HG03558 (cell line): ENCODE results near the gene DOCK6.
"Not testable (repeated sequence)": the region's sequence is repeated elsewhere in the genome, so short reads cannot be mapped to it uniquely, and the experiment has no call there.

Source experiments
- ATAC-seq: cut with Tn5 transposase; IDR thresholded peaks from one replicate; pipeline ENCODE4 v1.9.1; 2021; ENCODE audit warnings: moderate number of reproducible peaks; ENCODE audit not compliant: unreplicated experiment; ENCODE audit errors: extremely low read depth

DOCK6 gene

GRCh38 chr19:11200931-11201330, 61.4 kb downstream of the DOCK6 start:
- no peak for ATAC-seq

GRCh38 chr19:11200015-11200574, 62.2 kb downstream of the DOCK6 start:
- ATAC-seq = no peak

GRCh38 chr19:11199517-11199916, 62.8 kb downstream of the DOCK6 start:
- ATAC-seq = no peak

- ATAC-seq = no peak
These were observed 63.4 kb downstream of the DOCK6 start for GRCh38 chr19:11198769-11199424.

GRCh38 chr19:11198175-11198534, 64.2 kb downstream of the DOCK6 start:
- no peak for ATAC-seq

DNA sequence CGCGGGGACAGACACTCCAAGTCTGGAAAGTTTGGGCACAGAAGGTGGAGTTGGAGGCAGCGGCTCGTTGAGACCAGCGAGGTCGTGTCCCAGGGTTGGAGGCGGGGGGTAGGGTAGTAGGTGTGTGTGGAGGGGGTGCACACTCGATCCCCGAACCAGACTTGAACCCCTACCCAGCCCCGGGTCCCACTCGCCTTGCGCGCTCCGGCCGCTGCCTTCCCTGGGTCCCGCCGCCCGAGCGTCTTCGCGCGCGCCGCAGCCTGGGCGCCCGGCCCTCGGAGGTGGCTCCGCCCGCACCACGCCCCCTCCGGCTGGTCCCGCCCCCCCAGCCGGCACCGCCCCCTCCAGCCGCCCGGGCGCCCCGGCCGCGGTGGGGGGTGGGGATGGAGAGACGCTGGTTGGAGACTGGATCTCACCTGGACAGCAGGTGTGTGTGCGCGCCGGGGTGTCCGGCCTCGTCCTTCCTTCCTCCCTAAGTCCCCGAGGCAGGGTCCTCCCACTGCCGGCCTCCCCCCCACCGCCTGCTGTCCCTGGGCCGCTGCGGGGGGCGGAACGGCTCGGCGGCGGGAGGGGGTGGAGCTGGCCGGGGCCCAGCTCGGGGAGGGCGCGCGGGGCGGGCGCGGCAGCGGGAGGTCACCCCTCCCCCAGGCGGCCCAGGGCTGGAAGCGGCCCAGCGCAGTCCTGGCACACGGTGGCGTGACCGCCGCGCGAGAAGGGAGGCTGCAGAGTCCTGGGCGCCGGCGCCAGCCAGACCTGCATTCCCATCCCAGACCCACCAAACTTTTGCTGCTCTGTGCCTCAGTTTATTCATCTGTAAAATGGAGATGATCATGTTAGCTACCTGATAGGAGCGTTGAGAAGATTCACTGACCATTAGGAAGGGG, 64.8 kb downstream of the DOCK6 start, which contains the start of gene KANK2:
Gene KANK2 (minus strand): TSS at position 255 of the 884 bp plus-strand sequence. CDS start 3,034 bp downstream, outside the sequence.
- ATAC-seq = no peak

DNA sequence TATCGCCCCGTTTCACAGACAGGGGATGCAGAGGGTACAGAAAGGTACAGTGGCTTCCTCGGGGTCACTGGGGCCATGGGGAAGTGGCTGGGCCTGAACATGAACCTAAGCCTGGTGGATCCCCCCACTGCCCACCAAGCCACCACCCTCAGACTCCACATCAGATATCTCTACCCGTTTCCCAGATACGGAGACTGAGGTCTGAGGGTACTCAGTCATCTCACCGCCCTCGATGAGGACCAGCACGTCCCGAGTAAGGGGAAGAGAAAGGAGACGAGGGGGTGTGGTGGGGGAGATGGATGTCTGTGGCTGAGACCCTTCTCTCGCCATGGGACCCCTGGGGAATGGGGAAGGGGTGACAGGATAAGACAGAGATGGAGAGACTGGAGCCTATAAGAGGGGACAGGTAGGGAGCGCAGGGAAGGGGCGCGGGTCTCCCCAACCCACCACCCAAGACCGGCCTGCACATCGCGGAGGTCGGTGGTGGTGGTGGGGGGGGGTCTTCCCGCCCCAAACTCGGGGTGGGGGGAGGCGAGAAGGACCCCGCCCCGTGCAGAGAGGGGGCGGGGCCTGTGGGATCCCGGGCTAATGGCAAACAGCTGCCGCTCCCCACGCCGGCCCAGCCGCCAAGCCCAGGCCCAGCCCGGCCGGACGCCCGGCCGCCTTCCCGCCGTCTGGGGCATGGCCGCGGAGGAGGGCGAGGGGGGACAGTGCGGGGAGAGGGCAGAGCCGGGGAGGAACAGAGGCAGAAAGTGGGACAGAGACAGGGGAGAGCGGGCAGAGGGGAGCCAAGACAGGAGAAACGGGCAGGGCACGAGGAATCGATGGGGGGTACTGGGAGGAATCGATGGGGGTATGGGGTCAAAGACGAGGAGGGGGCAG, 65.7 kb downstream of the DOCK6 start:
- ATAC-seq = no peak

DNA sequence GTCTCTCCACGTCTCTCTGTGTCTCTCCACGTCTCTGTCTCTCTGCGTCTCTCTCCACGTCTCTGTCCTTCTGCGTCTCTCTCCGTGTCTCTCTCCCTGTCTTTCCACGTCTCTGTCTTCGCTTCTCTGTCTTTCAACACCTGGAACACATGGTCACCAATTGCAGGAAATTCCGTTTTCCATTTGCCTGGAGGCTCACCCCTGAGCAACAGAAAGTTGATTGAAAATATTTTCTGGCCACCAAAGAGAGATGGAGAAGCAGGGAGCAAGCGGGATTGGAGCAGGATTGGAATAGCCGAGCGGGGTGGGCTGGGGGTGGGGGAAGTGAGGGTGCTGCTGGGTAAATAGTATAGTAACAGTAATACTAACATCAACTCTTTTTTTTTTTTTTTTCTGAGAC, 66.6 kb downstream of the DOCK6 start:
- ATAC-seq = no peak

DNA sequence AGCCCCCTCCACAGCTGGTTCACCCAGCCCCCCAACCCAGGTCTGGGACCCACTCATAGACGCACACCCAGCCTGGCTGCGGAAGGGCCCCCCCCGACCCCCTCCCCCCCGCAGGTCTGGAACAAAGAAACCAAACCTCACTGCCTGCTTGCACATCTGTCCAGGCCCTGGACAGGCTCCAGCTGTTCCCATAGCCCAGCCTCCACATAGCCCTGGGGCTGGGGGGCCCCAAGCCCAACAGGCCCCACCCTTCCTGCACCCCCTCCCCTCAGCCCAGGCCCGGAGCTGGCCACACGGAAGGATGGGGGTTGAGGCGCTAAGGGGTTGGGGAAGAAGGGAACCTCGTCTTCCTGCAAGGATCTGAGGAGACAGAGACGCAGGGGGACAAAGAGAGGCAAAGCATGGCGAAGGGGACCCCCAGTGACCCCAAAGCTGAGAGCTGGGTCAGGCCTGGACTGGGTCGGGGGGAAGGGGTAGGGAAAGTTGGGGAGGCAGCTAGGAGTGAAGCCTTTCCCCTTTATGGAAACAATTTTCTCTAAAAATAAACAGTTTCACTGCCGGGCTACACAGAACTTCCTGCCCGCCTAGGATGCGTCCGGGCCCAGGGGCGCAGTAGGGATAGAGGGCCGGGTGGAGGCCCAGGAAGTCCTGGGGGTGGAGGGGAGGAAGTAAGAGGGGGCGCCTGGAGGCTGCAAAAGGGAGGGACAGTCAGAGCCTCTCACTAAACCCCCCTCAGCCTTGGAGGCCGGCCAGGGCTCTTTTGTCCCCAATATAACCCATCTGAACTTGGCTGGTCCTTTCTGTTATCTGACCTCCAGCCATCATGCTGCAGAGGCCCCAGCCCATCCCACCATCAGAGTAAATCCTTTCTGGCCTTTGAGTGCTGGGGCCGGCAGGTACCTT, 67.4 kb downstream of the DOCK6 start:
- ATAC-seq = no peak

GRCh38 chr19:11194173-11194572, 68.2 kb downstream of the DOCK6 start:
- ATAC-seq = no peak

DNA sequence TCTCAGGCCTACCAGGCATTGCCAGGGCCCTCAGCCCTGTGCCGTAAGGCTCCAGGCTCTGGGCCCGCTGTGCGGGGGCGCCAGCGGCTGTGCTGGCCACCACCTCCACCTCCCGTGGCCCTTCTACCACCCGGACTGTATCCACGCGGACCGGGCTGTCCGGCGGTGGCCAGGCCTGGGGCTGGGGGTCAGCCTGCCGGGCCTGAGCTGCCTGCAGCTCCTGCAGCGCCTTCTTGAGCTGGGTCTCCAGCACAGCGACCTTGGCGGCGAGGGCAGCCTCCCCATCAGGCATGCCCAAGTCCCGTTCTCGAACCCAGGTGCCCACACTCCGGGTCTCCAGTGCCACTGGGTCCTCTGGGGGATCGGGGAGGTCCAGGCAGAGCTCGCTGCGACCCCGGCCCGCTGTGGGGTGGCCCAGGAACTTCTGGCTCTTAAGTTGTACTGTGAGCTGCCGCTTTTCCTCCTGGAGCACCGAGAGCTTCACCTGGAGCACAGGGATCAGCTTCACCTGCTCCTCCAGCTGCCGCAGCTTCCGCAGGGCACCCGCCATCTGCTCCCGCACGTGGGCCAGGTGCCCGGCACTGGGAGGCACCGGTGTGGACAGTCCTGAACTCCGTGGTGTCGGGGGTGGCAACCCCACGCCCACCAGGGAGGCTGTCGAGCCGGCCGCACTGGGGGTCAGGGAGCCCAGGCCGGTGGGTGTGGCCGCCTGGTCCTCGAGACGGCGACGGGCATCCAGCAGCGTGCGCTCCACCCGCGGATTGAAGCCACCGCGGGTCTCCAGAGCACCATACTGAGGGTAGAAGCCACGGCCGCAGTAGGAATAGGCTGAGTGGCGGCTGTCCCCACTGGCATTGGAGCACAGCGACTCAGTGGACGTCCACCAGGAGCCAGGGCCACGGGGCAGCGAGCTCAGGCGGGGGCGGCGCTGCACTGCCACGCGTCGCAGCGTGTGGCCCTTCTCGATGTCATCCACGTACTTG, 69.1 kb downstream of the DOCK6 start:
- no peak for ATAC-seq

DNA sequence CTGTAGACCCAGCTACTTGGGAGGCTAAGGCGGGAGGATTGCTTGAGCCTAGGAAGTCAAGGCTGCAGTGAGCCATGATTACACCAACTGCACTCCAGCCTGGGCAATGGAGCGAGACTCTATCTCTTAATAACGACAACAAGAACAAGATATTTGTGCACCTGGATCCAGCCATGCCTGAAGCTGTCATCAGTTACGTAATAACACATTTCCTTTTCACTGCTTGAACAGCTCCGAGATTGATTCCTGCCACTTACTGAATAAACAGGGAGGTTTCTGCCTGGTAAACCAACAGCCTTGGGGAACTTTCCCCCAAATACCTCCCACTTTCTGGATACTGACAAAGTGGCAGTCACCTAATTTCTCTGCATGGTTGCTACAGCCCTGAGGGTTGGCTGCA, 70.4 kb downstream of the DOCK6 start:
- ATAC-seq = no peak

DNA sequence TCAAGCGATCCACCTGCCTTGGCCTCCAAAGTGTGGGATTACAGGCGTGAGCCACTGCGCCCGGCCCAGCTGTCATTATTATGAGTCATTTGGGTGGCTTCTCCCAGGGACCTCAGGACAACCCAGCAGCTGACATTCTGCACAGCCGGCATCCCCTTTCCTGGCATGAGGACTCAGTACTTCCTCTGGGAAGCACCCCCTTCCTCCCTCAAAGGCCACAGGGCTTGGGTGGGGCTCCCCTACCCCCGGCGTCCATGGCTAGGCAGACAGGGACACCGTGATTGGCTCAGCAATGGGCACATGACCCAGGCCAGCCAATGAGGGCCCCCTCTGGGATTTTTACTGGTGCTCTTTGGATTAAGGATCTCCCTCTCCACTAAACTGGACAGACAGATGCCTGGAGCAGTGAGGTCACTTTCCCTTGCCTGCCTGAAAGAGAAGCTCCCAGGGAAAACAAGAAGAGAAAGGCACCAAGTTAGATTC, 71.0 kb downstream of the DOCK6 start:
- ATAC-seq = no peak

DNA sequence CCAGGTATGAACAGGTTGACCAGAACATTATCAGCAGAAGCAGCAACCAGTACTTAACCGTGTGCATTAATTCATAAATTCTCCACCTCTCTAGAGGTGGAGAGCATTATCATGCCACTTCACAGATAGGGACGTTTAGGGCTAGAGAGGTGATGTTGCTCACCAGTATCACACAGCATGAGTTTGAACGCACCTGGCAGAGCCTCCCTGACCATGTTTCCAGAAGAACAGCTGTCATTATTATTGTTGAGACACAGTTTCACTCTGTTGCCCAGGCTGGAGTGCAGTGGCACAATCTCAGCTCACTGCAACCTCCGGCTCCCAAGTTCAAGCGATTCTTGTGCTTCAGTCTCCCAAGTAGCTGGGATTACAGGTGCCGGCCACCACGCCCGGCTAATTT, 71.8 kb downstream of the DOCK6 start:
- ATAC-seq = no peak

DNA sequence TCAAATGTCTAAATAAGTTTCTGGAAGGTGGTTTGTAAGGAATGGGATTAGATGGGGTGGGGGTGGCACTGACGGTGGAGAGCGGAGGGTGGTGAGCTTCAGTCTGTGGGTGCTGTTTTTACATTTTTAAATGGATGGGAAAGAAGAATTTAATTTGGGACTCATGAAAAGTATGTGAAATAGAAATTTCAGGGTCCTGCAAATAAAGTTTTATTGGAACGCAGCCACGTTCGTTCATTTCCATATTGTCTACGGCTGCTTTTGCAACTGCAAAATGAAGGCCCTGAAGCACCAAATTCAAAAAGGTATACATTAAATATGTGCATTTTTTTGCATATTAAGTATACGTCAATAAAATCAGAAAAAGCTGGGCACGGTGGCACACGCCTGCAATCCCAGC, 74.9 kb downstream of the DOCK6 start:
- ATAC-seq = no peak

DNA sequence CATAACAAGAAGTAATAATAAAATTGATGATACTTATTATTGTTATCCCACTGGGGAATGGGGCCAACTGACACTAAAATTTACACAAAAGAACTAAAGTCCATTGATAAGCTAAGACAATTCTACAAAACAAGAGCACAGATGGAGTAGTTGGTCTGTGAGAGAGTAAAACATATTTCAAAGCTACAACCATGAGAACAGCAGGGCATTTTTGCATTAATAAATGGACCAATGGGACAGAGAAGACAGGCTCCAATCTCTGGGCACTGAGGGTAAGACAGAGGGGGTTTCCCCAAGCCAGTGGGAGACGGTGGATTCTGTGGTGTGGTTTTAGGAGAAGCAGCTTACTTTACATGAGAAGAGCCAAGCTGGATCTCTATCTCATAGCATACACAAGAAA, 79.3 kb downstream of the DOCK6 start:
- no peak for ATAC-seq

- no peak for ATAC-seq
These were observed 80.8 kb downstream of the DOCK6 start for GRCh38 chr19:11181488-11181887.

GRCh38 chr19:11180975-11181374, 81.3 kb downstream of the DOCK6 start:
- ATAC-seq = not testable (repeated sequence)
